HEK293T (cell line): ENCODE results near the gene TTC21A.

Source experiments
- CTCF ChIA-PET: fragments of 350-600 bp; formaldehyde crosslinking; extraction: SDS; loops from one replicate; lab custom pipeline; 2021; ENCODE audit warnings: antibody characterized with exemption, inconsistent platforms; lab: Yijun Ruan, JAX
- POLR2A ChIA-PET: fragments of 350-600 bp; formaldehyde crosslinking; extraction: SDS; loops from one replicate; lab custom pipeline; 2020; ENCODE audit warnings: antibody characterized with exemption, inconsistent platforms; lab: Yijun Ruan, JAX
- DNase-seq: peaks from one replicate; pipeline ENCODE4 v3.0.0; 2012; ENCODE audit warnings: mixed read lengths; ENCODE audit errors: extremely low spot score
- ARNT ChIP-seq: fragments of 450-650 bp; IDR thresholded peaks from 2 replicates; pipeline ENCODE4 v1.6.1; 2017; ENCODE audit warnings: mild to moderate bottlenecking
- BHLHE40 ChIP-seq: fragments of 450-650 bp; IDR thresholded peaks from 2 replicates; pipeline ENCODE4 v1.6.1; 2016; ENCODE audit warnings: mild to moderate bottlenecking, moderate library complexity, borderline replicate concordance
- CTBP1 ChIP-seq: fragments of 450-650 bp; IDR thresholded peaks from 2 replicates; pipeline ENCODE4 v1.6.1; 2016; ENCODE audit warnings: borderline replicate concordance
- ELF4 ChIP-seq: fragments of 450-650 bp; IDR thresholded peaks from 2 replicates; pipeline ENCODE4 v1.6.1; 2017; ENCODE audit warnings: antibody characterized with exemption
- FOXA1 ChIP-seq: fragments of 450-650 bp; IDR thresholded peaks from 2 replicates; pipeline ENCODE4 v1.6.1; 2016; ENCODE audit warnings: mild to moderate bottlenecking
- FOXK2 ChIP-seq: fragments of 450-650 bp; IDR thresholded peaks from 2 replicates; pipeline ENCODE4 v1.6.1; 2016; ENCODE audit warnings: mild to moderate bottlenecking
- FOXM1 ChIP-seq: fragments of 450-650 bp; IDR thresholded peaks from 2 replicates; pipeline ENCODE4 v1.6.1; 2017; ENCODE audit warnings: mild to moderate bottlenecking, borderline replicate concordance
- HDGF ChIP-seq: fragments of 450-650 bp; IDR thresholded peaks from 2 replicates; pipeline ENCODE4 v1.6.1; 2017; ENCODE audit warnings: antibody characterized with exemption, borderline replicate concordance
- L3MBTL2 ChIP-seq: fragments of 450-650 bp; conservative IDR thresholded peaks from 2 replicates; pipeline ENCODE4 v1.6.1; 2016; ENCODE audit warnings: mild to moderate bottlenecking
- LEF1 ChIP-seq: fragments of 450-650 bp; IDR thresholded peaks from 2 replicates; pipeline ENCODE4 v1.6.1; 2017; ENCODE audit warnings: mild to moderate bottlenecking, borderline replicate concordance
- NFRKB ChIP-seq: fragments of 450-650 bp; IDR thresholded peaks from 2 replicates; pipeline ENCODE4 v1.6.1; 2016; ENCODE audit warnings: mild to moderate bottlenecking, moderate library complexity
- PKNOX1 ChIP-seq: fragments of 450-650 bp; IDR thresholded peaks from 2 replicates; pipeline ENCODE4 v1.6.1; 2016
- SP1 ChIP-seq: fragments of 450-650 bp; IDR thresholded peaks from 2 replicates; pipeline ENCODE4 v1.6.1; 2017
- SUZ12 ChIP-seq: fragments of 450-650 bp; IDR thresholded peaks from 2 replicates; pipeline ENCODE4 v1.6.1; 2016; ENCODE audit warnings: mild to moderate bottlenecking
- TARDBP ChIP-seq: fragments of 450-650 bp; IDR thresholded peaks from 2 replicates; pipeline ENCODE4 v1.6.1; 2016
- ZNF384 ChIP-seq: fragments of 450-650 bp; IDR thresholded peaks from 2 replicates; pipeline ENCODE4 v1.6.1; 2016

TTC21A gene

DNA sequence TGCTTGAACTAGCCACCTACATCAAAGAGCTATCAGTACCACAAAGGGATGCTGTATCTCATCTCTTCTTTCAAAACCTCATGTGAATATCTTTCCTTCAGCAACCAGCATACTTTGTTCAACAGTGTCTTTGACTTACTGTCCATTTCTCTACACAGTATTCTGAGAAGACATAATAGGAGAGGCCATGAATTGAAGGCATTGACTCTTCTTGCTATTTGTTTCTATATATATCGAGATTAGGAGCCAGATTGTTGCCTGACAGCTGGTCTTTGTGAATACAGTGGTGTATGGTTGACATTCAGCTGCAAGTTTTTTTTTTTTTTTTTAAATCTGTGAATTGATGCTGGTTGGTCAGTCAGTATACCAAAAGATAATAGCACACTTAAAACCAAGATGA, 58.0 kb downstream of the TTC21A start:
- POLR2A ChIA-PET, result no interaction called here
- TF ChIP-seq ARNT, result no peak
- no peak for TF ChIP-seq PKNOX1
- no peak for TF ChIP-seq NFRKB
- TF ChIP-seq ZNF384, result no peak
- TF ChIP-seq TARDBP, result no peak
- no peak for TF ChIP-seq SP1
- TF ChIP-seq CTBP1, result no peak
- CTCF ChIA-PET, result interaction anchor here (1.3 kb wide), 1 partner anchor 123 kb away, joined by 3 read pairs; no protein-coding TSS in a partner anchor
- DNase-seq, result no peak

- no peak for TF ChIP-seq ELF4
- TF ChIP-seq FOXM1, result no peak
- TF ChIP-seq ZNF384, result no peak
- TF ChIP-seq FOXA1, result no peak
- TF ChIP-seq PKNOX1, result no peak
- TF ChIP-seq FOXK2, result no peak
- TF ChIP-seq L3MBTL2, result no peak
- no peak for TF ChIP-seq HDGF
- no peak for TF ChIP-seq SUZ12
- TF ChIP-seq ARNT, result no peak
- POLR2A ChIA-PET, result no interaction called here
- CTCF ChIA-PET, result interaction anchor here (0.6 kb wide), 1 partner anchor 69 kb away, joined by 5 read pairs; no protein-coding TSS in a partner anchor
- no peak for DNase-seq
Observed at GRCh38 chr3:39166134-39166710, 58.7 kb downstream of the TTC21A start.

GRCh38 chr3:39166932-39167532, 59.6 kb downstream of the TTC21A start:
- ChIA-PET POLR2A (no interaction called here), CTCF (no interaction called here)
- TF ChIP-seq FOXA1, result no peak
- no peak for TF ChIP-seq FOXK2
- no peak for TF ChIP-seq SP1
- TF ChIP-seq TARDBP, result no peak
- TF ChIP-seq ZNF384, result no peak
- TF ChIP-seq BHLHE40, result no peak
- TF ChIP-seq CTBP1, result no peak
- no peak for TF ChIP-seq HDGF
- TF ChIP-seq PKNOX1, result no peak
- TF ChIP-seq SUZ12, result no peak
- TF ChIP-seq ELF4, result no peak
- no peak for TF ChIP-seq LEF1
- no peak for TF ChIP-seq FOXM1
- DNase-seq, result no peak

- no peak for TF ChIP-seq CTBP1
- no peak for TF ChIP-seq TARDBP
- TF ChIP-seq BHLHE40, result no peak
- TF ChIP-seq FOXK2, result no peak
- TF ChIP-seq FOXA1, result no peak
- TF ChIP-seq LEF1, result no peak
- no peak for TF ChIP-seq ARNT
- no peak for TF ChIP-seq SP1
- TF ChIP-seq SUZ12, result no peak
- no peak for TF ChIP-seq ELF4
- no peak for TF ChIP-seq L3MBTL2
- no peak for TF ChIP-seq NFRKB
- TF ChIP-seq PKNOX1, result no peak
- TF ChIP-seq HDGF, result no peak
- ChIA-PET CTCF (no interaction called here), POLR2A (interaction anchor here (0.7 kb wide), 1 partner anchor 9 kb away, joined by 3 read pairs; no protein-coding TSS in a partner anchor)
- DNase-seq, result no peak
Observed at GRCh38 chr3:39168156-39168780, 60.8 kb downstream of the TTC21A start.

DNA sequence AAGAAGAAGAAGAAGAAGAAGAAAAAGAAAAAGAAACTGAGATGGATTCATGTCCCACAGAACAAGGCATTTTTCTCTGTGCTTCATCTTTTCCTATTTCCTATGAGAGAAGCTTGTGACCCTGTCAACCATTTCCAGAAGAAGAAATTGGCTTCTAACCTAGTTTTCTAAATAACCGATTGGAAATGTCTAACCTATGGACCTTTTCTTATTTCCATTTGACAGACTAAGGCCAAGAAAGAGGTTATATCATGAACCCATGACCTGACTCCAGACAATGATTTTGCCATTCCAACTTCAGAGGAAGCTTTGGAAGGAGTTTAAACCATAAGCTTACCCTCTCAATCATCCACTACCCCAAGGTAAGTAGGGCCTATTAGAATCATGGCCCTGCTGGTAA, 62.2 kb downstream of the TTC21A start:
- no peak for DNase-seq
- POLR2A ChIA-PET, result no interaction called here
- TF ChIP-seq FOXK2, result no peak
- TF ChIP-seq ELF4, result no peak
- TF ChIP-seq FOXM1, result no peak
- TF ChIP-seq PKNOX1, result no peak
- no peak for TF ChIP-seq HDGF
- TF ChIP-seq CTBP1, result no peak
- no peak for TF ChIP-seq LEF1
- no peak for TF ChIP-seq SUZ12
- TF ChIP-seq L3MBTL2, result no peak
- no peak for TF ChIP-seq TARDBP
- CTCF ChIA-PET, result no interaction called here
